Aorta (tissue), 5 donors: Measurements from ENCODE around the gene MTERF1. TPM values are rescaled to one million over a fixed set of nuclear protein-coding genes. Genes with fewer than 3 reads are reported as not detected.

Experiments used
- ATAC-seq: fragments of 200-7000 bp; cut with Tn5 transposase; one replicate; pipeline ENCODE4 v1.9.1; 2022; ENCODE audit warnings: moderate library complexity; ENCODE audit not compliant: low FRiP score
- DNase-seq, 2 donors: peaks; one replicate each; pipeline ENCODE4 v3.0.0-alpha.2; 2020
- H3K27ac ChIP-seq, 2 donors: one replicate each; pipeline ENCODE4 v1.5.1; 2013; ENCODE audit warnings: low read length in 2 of 2, mild to moderate bottlenecking in 2 of 2, moderate library complexity in 2 of 2, control low read depth in 1 of 2, inconsistent platforms in 1 of 2, low read depth in 1 of 2
- H3K27me3 ChIP-seq, 2 donors: one replicate each; pipeline ENCODE4 v1.6.1; 2013; ENCODE audit warnings: control low read depth in 1 of 2, low read length in 1 of 2, mild to moderate bottlenecking in 1 of 2, moderate library complexity in 1 of 2; ENCODE audit not compliant: insufficient read depth in 2 of 2, control insufficient read depth in 1 of 2
- H3K36me3 ChIP-seq, 2 donors: one replicate each; pipeline ENCODE4 v1.6.1; 2013; ENCODE audit warnings: control low read depth in 1 of 2, low read length in 1 of 2, mild to moderate bottlenecking in 1 of 2; ENCODE audit not compliant: insufficient read depth in 2 of 2, control insufficient read depth in 1 of 2
- H3K4me1 ChIP-seq, 2 donors: one replicate each; pipeline ENCODE4 v1.6.1; 2013; ENCODE audit warnings: low read length in 2 of 2, control low read depth in 1 of 2, mild to moderate bottlenecking in 1 of 2, moderate library complexity in 1 of 2; ENCODE audit not compliant: insufficient read depth in 2 of 2, control insufficient read depth in 1 of 2
- H3K4me3 ChIP-seq, 2 donors: one replicate each; pipeline ENCODE4 v1.5.1; 2013; ENCODE audit warnings: low read length in 2 of 2, control low read depth in 1 of 2, mild to moderate bottlenecking in 1 of 2
- H3K9me3 ChIP-seq: one replicate; pipeline ENCODE4 v1.6.1; 2013; ENCODE audit warnings: mild to moderate bottlenecking, low read length; ENCODE audit not compliant: control insufficient read depth
- WGBS, 2 donors: extraction: QIAGEN DNeasy Blood & Tissue Kit; methylation state at CpG; one replicate each; pipeline ENCODE4 v1.1.7; 2013; 5-methylcytosine and 5-hydroxymethylcytosine counted together
- intact Hi-C, 2 donors: fragments of 100-400 bp; cut with DNase I; formaldehyde crosslinking; loops; one replicate each; pipeline versions ENCODE4 v1.14.2 to v1.15.0; 2022
- long read RNA-seq, 2 donors: library from polyadenylated mRNA; unstranded; transcript quantifications; one replicate each; pipeline ENCODE4 v2.0.0, GENCODE V29; 2020 to 2021
- polyA plus RNA-seq, 2 donors: library from polyadenylated mRNA; stranded (reverse); fragments of 200-250 nt; gene quantifications; one replicate each; pipeline ENCODE4 v1.2.3, GENCODE V29; 2013
- total RNA-seq, 2 donors: library from RNA; stranded (reverse); fragmentation: NEBNext Ultra II Directional; extraction: Animal tissue kit (Norgen Biotek cat#: 25700); gene quantifications; one replicate each; pipeline ENCODE4 v1.2.1, GENCODE V29; 2021
- donor health status: healthy with polysubstance abuse.
- donor health status: Bipolar disorder and iron deficiency.
- donor health status: DM: no; HTN: no; CAD: no.
- donor health status: DM: no; HTN: no; CAD: no.
- donor health status: DM: yes; HTN: yes; CAD: no.

Gene MTERF1
- total RNA-seq: 10 to 100 TPM; 10.9 to 17.1 TPM
- polyA plus RNA-seq: 10 to 100 TPM in 1 of 2 donors, 1 to 10 TPM in 1; 8.4 to 10.3 TPM
- long read RNA-seq, donor 1, partial matches to known transcripts: 0 of 12 reads
- long read RNA-seq, donor 1, other reads (novel, unspliced or antisense): 5 of 12 reads
- long read RNA-seq, donor 2, partial matches to known transcripts: 0 of 5 reads
- long read RNA-seq, donor 2, other reads (novel, unspliced or antisense): 2 of 5 reads

GRCh38 chr7:91880413-91881241 is at the start of gene MTERF1:
TSS of gene MTERF1 (minus strand) at chr7:91880702. CDS start at chr7:91880083, 619 bp downstream.
- Histone ChIP-seq H3K9me3 (no peaks in the 10 kb centered on the region), H3K27ac (no peak within 1 kb of the TSS), H3K36me3 (no peaks in the 10 kb centered on the region), H3K4me3 (peak within 1 kb of the TSS; percentile 87 to 96), H3K4me1 (peaks cover 0 to 3% of the 10 kb centered on the region in 2 donors), H3K27me3 (no peaks in the 10 kb centered on the region)
- ATAC-seq (peak; percentile 99), DNase-seq (peak; percentile 94 to 98)
- 1 to 2% methylated on average over 43 of the region's 43 CpGs for WGBS, 2 donors
- intact Hi-C loops: loop anchor here in 1 of 2 donors (5.0 kb wide), 1 partner anchor 798 kb away; no protein-coding TSS in a partner anchor

DNA sequence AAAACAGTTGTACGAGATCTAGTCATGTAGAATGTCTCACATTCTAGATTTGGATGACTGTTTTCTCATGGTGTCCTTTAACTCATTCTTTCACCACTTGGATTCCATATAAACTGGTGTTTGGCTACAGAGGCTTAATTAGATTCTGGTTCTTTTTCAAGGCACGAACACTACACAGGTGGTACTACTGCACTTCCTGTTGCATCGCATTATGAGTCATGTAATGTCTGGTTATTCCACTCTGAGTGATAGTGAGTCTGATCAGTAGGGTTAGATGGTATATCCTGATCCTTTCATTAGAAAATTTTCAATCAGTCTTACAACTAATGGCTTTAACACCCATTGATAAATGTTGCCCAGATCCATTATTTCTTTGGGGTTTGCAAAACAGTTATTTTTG is 49.0 kb upstream of the MTERF1 start:
- Histone ChIP-seq H3K9me3 (no peaks in the 10 kb centered on the region), H3K4me1 (no peaks in the 10 kb centered on the region), H3K4me3 (no peak overlapping the region), H3K36me3 (no peaks in the 10 kb centered on the region), H3K27me3 (no peaks in the 10 kb centered on the region), H3K27ac (no peak overlapping the region)
- WGBS, 2 donors: 82 to 86% methylated on average over 3 of the region's 3 CpGs
- intact Hi-C loops: no loop called here
- ATAC-seq: no peak
- no peak for DNase-seq

- no peak overlapping the region for H3K4me3 ChIP-seq
- no peaks in the 10 kb centered on the region for H3K4me1 ChIP-seq
- H3K9me3 ChIP-seq: no peaks in the 10 kb centered on the region
- H3K27ac ChIP-seq: no peak overlapping the region
- no peak for DNase-seq
- intact Hi-C loops: no loop called here
- WGBS, 2 donors: 77 to 80% methylated on average over 6 of the region's 6 CpGs
- H3K27me3 ChIP-seq: no peaks in the 10 kb centered on the region
- ATAC-seq: no peak
- H3K36me3 ChIP-seq: no peaks in the 10 kb centered on the region
These were observed 47.4 kb upstream of the MTERF1 start for GRCh38 chr7:91927912-91928311.

GRCh38 chr7:91922857-91923256 is 42.4 kb upstream of the MTERF1 start:
- WGBS, 2 donors: 42 to 43% methylated on average over 4 of the region's 4 CpGs
- no peak for ATAC-seq

GRCh38 chr7:91918356-91918755 is 37.9 kb upstream of the MTERF1 start:
- ATAC-seq (no peak), DNase-seq (no peak)
- no peaks in the 10 kb centered on the region for H3K4me1 ChIP-seq
- intact Hi-C loops: no loop called here
- H3K36me3 ChIP-seq: no peaks in the 10 kb centered on the region
- no peaks in the 10 kb centered on the region for H3K9me3 ChIP-seq
- no peak overlapping the region for H3K27ac ChIP-seq
- H3K27me3 ChIP-seq: no peaks in the 10 kb centered on the region
- WGBS, 2 donors: 45 to 55% methylated on average over 1 of the region's 1 CpG
- H3K4me3 ChIP-seq: no peak overlapping the region

More at GRCh38 chr7:91922857-91923256, 42.4 kb upstream of the MTERF1 start:
- Histone ChIP-seq H3K4me3 (no peak overlapping the region), H3K36me3 (no peaks in the 10 kb centered on the region), H3K27ac (no peak overlapping the region), H3K9me3 (no peaks in the 10 kb centered on the region), H3K27me3 (no peaks in the 10 kb centered on the region), H3K4me1 (no peaks in the 10 kb centered on the region)
- intact Hi-C loops: no loop called here
- DNase-seq: no peak

DNA sequence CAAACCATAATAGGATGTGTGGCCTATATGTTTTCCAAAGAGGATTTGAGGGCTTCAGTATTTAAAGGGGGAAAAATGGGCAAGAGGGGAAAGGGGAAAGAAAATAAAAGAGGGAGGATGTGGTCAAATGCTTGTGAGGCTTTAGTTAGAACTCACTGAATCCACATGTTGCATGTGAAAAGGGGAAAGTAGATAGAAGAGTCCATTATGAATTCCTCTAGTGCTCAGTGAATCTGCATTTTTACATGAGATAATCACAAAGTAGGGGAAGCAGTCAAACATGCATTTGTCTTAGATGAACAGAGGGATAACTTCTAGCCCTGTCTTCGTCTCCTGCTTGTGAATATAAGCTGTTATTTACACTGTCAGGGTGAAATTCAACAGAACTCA is 35.5 kb upstream of the MTERF1 start:
- Histone ChIP-seq H3K4me1 (no peaks in the 10 kb centered on the region), H3K27me3 (no peaks in the 10 kb centered on the region), H3K9me3 (no peaks in the 10 kb centered on the region), H3K27ac (no peak overlapping the region), H3K36me3 (no peaks in the 10 kb centered on the region), H3K4me3 (no peak overlapping the region)
- WGBS, 2 donors: 76 to 81% methylated on average over 1 of the region's 1 CpG
- DNase-seq: no peak
- ATAC-seq: no peak
- intact Hi-C loops: no loop called here

GRCh38 chr7:91915401-91916050 is 35.0 kb upstream of the MTERF1 start:
- Histone ChIP-seq H3K27me3 (no peaks in the 10 kb centered on the region), H3K27ac (no peak overlapping the region), H3K9me3 (no peaks in the 10 kb centered on the region), H3K4me1 (no peaks in the 10 kb centered on the region), H3K36me3 (no peaks in the 10 kb centered on the region), H3K4me3 (no peak overlapping the region)
- 61 to 74% methylated on average over 3 of the region's 3 CpGs for WGBS, 2 donors
- ATAC-seq: no peak
- intact Hi-C loops: no loop called here
- DNase-seq: no peak

DNA sequence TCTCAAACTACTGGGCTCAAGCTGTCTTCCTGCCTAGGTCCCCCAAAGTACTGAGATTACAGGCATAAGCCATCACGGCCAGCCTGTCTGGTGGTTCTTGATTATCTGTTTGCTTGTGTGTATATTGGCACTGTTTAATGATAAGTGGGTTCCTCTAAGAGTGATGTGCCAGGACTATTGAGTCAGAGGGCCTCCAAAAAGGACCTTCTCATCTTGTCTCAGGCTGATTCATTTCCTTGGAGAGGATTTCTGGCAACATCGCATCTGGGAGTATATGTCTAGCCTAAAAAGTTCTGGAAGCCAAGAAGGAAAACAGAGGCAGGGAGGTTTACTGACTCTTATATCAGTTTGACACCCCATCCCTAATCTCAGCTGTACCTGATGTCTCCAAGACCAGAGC is 33.1 kb upstream of the MTERF1 start:
- 61 to 72% methylated on average over 2 of the region's 2 CpGs for WGBS, 2 donors
- Histone ChIP-seq H3K27ac (no peak overlapping the region), H3K4me3 (no peak overlapping the region), H3K36me3 (no peaks in the 10 kb centered on the region), H3K4me1 (no peaks in the 10 kb centered on the region), H3K27me3 (no peaks in the 10 kb centered on the region), H3K9me3 (no peaks in the 10 kb centered on the region)
- intact Hi-C loops: no loop called here
- DNase-seq (no peak), ATAC-seq (peak; percentile 44)
